ENCODE measurements around the gene NDOR1.
A peak's percentile ranks its signal among the peaks of the same experiment; 100 is the strongest.

The NDOR1 gene

GRCh38 chr9:137226338-137227053 lies 21.0 kb downstream of the NDOR1 start:
- peak overlapping the region; percentile 34; the same call in 1 of the 2 replicates for H3K4me3 ChIP-seq (ENCODE audit: low read depth, low read length)
- DNase-seq (ENCODE audit: low read depth), result no peak
- TF ChIP-seq CTCF (IDR thresholded peaks at IDR 0.05; ENCODE audit: control insufficient read depth, extremely low read depth, insufficient read depth), result no peak

GRCh38 chr9:137227054-137227852 lies 21.8 kb downstream of the NDOR1 start, which contains the start of gene RNF224:
TSS of gene RNF224 (plus strand) at chr9:137227502. CDS start at chr9:137228336, 834 bp downstream.
- peak within 1 kb of the TSS; percentile 34 for H3K4me3 ChIP-seq (ENCODE audit: low read depth, low read length)
- TF ChIP-seq CTCF (IDR thresholded peaks at IDR 0.05; ENCODE audit: control insufficient read depth, extremely low read depth, insufficient read depth), result peak; percentile 87
- peak; percentile 83 for DNase-seq (ENCODE audit: low read depth)

- no peak for DNase-seq (ENCODE audit: low read depth)
- no peak overlapping the region for H3K4me3 ChIP-seq (ENCODE audit: low read depth, low read length)
These were observed 22.5 kb downstream of the NDOR1 start for GRCh38 chr9:137227853-137228505.

GRCh38 chr9:137228506-137228967 lies 23.0 kb downstream of the NDOR1 start:
- no peak for TF ChIP-seq CTCF (IDR thresholded peaks at IDR 0.05; ENCODE audit: control insufficient read depth, extremely low read depth, insufficient read depth)
- DNase-seq (ENCODE audit: low read depth), result no peak
- no peak overlapping the region for H3K4me3 ChIP-seq (ENCODE audit: low read depth, low read length)

More at GRCh38 chr9:137227853-137228505, 22.5 kb downstream of the NDOR1 start:
- no peak for TF ChIP-seq CTCF (IDR thresholded peaks at IDR 0.05; ENCODE audit: control insufficient read depth, extremely low read depth, insufficient read depth)

GRCh38 chr9:137228968-137229896 lies 23.7 kb downstream of the NDOR1 start:
- no peak for TF ChIP-seq CTCF (IDR thresholded peaks at IDR 0.05; ENCODE audit: control insufficient read depth, extremely low read depth, insufficient read depth)
- no peak overlapping the region for H3K4me3 ChIP-seq (ENCODE audit: low read depth, low read length)
- no peak for DNase-seq (ENCODE audit: low read depth)

Measured in LNCaP clone FGC (cell line).